ENCODE results near the gene PRM2.

DNA sequence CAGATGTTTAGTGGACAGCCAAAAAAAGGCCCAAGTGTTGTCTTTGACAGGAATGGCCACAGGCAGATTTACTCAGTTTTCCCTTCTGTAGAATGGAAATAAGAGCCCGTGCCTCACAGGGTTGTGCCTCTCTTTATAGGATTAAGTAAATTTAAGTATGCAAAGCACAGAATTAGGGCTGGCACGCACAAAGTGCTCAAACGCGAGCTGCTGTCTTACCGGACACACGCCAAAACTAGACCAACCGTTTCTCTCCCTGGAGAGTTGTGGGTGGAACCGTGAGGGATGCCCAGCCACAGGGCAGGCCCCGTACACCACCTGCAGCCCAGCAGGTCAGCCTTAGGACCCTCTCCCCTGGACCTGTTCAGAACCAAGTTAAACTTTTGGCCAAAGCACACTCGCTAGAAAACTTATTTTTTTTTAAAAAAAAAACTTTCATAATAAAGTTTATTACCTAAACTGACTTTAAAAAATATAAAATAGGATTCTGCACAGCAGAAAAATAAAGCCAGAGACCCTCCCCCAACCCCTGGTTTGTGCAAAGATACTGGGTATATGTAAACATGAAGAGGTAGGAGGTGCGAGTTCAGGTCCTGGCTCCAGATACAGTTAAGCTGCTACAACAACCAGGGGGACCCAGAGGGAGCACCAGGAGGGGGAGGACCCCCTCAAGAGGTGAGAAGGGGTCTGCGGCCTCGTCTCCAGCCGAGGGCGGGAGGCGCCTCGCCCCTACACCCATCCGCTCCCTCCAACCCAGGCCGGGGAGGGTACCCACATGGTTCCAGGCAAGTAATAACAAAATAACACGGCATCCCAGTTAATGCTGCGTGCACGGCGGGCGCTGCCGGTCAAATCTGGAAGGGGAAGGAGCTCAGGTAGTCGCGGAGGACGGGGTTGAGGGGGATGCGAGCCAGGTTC, 22.0 kb downstream of the PRM2 start:
- TF ChIP-seq, protein P1, sequence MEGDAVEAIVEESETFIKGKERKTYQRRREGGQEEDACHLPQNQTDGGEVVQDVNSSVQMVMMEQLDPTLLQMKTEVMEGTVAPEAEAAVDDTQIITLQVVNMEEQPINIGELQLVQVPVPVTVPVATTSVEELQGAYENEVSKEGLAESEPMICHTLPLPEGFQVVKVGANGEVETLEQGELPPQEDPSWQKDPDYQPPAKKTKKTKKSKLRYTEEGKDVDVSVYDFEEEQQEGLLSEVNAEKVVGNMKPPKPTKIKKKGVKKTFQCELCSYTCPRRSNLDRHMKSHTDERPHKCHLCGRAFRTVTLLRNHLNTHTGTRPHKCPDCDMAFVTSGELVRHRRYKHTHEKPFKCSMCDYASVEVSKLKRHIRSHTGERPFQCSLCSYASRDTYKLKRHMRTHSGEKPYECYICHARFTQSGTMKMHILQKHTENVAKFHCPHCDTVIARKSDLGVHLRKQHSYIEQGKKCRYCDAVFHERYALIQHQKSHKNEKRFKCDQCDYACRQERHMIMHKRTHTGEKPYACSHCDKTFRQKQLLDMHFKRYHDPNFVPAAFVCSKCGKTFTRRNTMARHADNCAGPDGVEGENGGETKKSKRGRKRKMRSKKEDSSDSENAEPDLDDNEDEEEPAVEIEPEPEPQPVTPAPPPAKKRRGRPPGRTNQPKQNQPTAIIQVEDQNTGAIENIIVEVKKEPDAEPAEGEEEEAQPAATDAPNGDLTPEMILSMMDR (IDR thresholded peaks at IDR 0.05), result no peak
- TF ChIP-seq POLR2A (IDR thresholded peaks at IDR 0.05), result no peak
- no peak for TF ChIP-seq POLR2AphosphoS5 (IDR thresholded peaks at IDR 0.05)

All from breast epithelium (tissue), 3 donors.